ENCODE measurements around the gene ZNF280D.
A peak's percentile ranks its signal among the peaks of the same experiment; 100 is the strongest.
"Not testable (repeated sequence)": the region's sequence is repeated elsewhere in the genome, so short reads cannot be mapped to it uniquely, and the experiment has no call there.

Gene ZNF280D

GRCh38 chr15:56733136-56734012, at the start of gene ZNF280D:
ZNF280D (minus strand) TSS chr15:56733509; CDS start chr15:56707109, 26,400 bp downstream.
- peak within 1 kb of the TSS; percentile 65 for H3K4me3 ChIP-seq (ENCODE audit: low read length)
- no peak for TF ChIP-seq ZNF274 (IDR thresholded peaks at IDR 0.05; ENCODE audit: low read depth, low read length)

GRCh38 chr15:56782306-56782705, 49.0 kb upstream of the ZNF280D start:
- no peak for TF ChIP-seq ZNF274 (IDR thresholded peaks at IDR 0.05; ENCODE audit: low read depth, low read length)
- no peak overlapping the region for H3K4me3 ChIP-seq (ENCODE audit: low read length)

GRCh38 chr15:56781666-56782065, 48.4 kb upstream of the ZNF280D start:
- no peak for TF ChIP-seq ZNF274 (IDR thresholded peaks at IDR 0.05; ENCODE audit: low read depth, low read length)
- H3K4me3 ChIP-seq (ENCODE audit: low read length): no peak overlapping the region

DNA sequence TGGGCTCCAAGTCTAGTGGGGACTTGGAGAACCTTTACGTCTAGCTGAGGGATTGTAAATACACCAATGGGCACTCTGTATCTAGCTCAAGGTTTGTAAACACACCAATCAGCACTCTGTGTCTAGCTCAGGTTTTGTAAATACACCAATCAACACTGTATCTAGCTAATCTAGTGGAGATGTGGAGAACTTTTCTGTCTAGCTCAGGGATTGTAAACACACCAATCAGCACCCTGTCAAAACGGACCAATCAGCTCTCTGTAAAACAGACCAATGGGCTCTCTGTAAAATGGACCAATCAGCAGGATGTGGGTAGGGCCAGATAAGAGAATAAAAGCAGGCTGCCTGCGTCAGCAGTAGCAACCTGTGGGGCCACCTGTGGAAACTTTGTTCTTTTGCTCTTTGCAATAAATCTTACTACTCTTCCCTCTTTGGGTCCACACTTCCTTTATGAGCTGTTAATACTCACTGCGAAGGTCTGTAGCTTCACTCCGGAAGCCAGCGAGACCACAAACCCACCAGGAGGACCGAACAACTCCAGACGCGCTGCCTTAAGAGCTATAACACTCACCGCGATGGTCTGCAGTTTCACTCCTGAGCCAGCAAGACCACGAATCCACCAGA, 46.9 kb upstream of the ZNF280D start:
- not testable (repeated sequence) for H3K4me3 ChIP-seq (ENCODE audit: low read length)

- H3K4me3 ChIP-seq (ENCODE audit: low read length): not testable (repeated sequence)
Measured at GRCh38 chr15:56779449-56779848, 46.1 kb upstream of the ZNF280D start.

GRCh38 chr15:56778761-56779160, 45.5 kb upstream of the ZNF280D start:
- H3K4me3 ChIP-seq (ENCODE audit: low read length): no peak overlapping the region
- no peak for TF ChIP-seq ZNF274 (IDR thresholded peaks at IDR 0.05; ENCODE audit: low read depth, low read length)

DNA sequence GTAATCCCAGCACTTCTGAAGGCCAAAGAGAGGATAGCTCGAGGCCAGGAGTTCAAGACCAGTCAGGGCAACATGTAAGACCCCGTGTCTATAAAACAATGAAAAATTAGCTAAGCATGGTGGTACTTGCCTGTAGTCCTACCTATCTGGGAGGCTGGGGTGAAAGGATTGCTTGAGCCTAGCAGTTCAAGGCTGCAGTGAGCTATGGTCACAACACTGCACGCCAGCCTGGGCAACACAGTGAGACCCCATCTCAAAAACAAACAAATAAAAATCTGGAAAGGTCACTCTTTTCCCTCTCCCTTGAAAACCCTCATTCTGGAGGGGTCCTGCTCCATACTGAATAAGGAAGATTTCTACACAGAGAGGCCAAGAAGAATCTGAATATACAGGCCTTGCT, 43.5 kb upstream of the ZNF280D start:
- TF ChIP-seq ZNF274 (IDR thresholded peaks at IDR 0.05; ENCODE audit: low read depth, low read length): no peak
- no peak overlapping the region for H3K4me3 ChIP-seq (ENCODE audit: low read length)

GRCh38 chr15:56775641-56776040, 42.3 kb upstream of the ZNF280D start:
- TF ChIP-seq ZNF274 (IDR thresholded peaks at IDR 0.05; ENCODE audit: low read depth, low read length): no peak
- H3K4me3 ChIP-seq (ENCODE audit: low read length): no peak overlapping the region

DNA sequence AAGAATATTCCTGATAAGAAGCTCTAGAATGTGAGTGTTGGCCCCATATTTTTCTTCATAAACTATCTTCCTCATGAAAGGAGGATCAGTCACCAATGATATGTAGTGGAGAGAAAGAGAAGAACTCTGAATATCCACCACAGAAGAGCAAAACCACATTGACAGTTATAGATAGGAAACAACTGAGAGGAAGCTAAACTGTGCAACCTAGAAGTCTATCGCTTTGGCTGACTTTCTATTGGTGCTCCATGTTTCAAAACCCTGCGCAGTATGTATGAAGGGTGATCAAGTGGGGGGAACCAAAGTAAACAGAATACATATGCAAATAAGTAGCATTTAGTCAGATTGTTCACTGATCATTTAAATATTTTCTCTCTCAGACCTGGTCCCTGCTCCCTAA, 41.0 kb upstream of the ZNF280D start:
- no peak overlapping the region for H3K4me3 ChIP-seq (ENCODE audit: low read length)
- no peak for TF ChIP-seq ZNF274 (IDR thresholded peaks at IDR 0.05; ENCODE audit: low read depth, low read length)

- no peak for TF ChIP-seq ZNF274 (IDR thresholded peaks at IDR 0.05; ENCODE audit: low read depth, low read length)
- no peak overlapping the region for H3K4me3 ChIP-seq (ENCODE audit: low read length)
Measured at GRCh38 chr15:56772868-56773639, 39.7 kb upstream of the ZNF280D start.

DNA sequence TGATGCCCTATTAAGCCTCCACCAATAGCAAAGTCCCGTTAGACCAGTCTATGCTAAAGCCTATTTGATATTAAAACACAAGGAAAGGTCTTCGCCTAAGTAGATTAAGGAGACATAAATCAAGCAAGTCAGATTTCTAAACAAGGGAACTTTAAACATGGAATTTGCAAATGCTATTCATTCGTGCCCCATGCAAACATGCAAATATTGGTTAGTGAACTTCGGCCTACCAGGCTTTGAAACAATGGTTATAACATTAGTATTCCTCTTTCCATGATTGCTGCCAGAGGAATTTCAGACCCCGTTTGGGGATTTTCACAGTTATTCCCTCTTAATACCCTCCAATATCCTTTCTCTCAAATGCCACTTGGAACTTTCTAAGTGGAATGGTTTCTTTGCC, 36.9 kb upstream of the ZNF280D start:
- TF ChIP-seq ZNF274 (IDR thresholded peaks at IDR 0.05; ENCODE audit: low read depth, low read length): no peak
- H3K4me3 ChIP-seq (ENCODE audit: low read length): no peak overlapping the region

- TF ChIP-seq ZNF274 (IDR thresholded peaks at IDR 0.05; ENCODE audit: low read depth, low read length): no peak
- H3K4me3 ChIP-seq (ENCODE audit: low read length): no peak overlapping the region
Measured at GRCh38 chr15:56767315-56767714, 34.0 kb upstream of the ZNF280D start.

GRCh38 chr15:56765251-56765650, 31.9 kb upstream of the ZNF280D start:
- TF ChIP-seq ZNF274 (IDR thresholded peaks at IDR 0.05; ENCODE audit: low read depth, low read length): no peak
- no peak overlapping the region for H3K4me3 ChIP-seq (ENCODE audit: low read length)

- H3K4me3 ChIP-seq (ENCODE audit: low read length): no peak overlapping the region
- no peak for TF ChIP-seq ZNF274 (IDR thresholded peaks at IDR 0.05; ENCODE audit: low read depth, low read length)
Measured at GRCh38 chr15:56763141-56763895, 30.0 kb upstream of the ZNF280D start.
